ENCODE results near the gene UBE2H.

GRCh38 chr7:129828078-129828762 is 124.5 kb downstream of the UBE2H start:
- TF ChIP-seq EP300 (IDR thresholded peaks at IDR 0.05), result no peak
- no peak for TF ChIP-seq CTCF (IDR thresholded peaks at IDR 0.05)
